Osteocyte (in vitro differentiated cells): ENCODE results near the gene TENM4. TPM values are rescaled to one million over a fixed set of nuclear protein-coding genes. Genes with fewer than 3 reads are reported as not detected.

Experiments used
- DNase-seq: peaks from one replicate; pipeline ENCODE4 v3.0.0; 2021; ENCODE audit warnings: mixed read lengths; ENCODE audit not compliant: unreplicated experiment; ENCODE audit errors: extremely low spot score
- H3K27ac Mint-ChIP-seq: one replicate; pipeline ENCODE4 v1.8.0; 2021; ENCODE audit warnings: mild to moderate bottlenecking, mixed read lengths; ENCODE audit not compliant: unreplicated experiment
- H3K27me3 Mint-ChIP-seq: one replicate; pipeline ENCODE4 v1.8.0; 2021; ENCODE audit warnings: mixed read lengths; ENCODE audit not compliant: unreplicated experiment
- H3K36me3 Mint-ChIP-seq: one replicate; pipeline ENCODE4 v1.8.0; 2021; ENCODE audit warnings: mixed read lengths; ENCODE audit not compliant: unreplicated experiment
- H3K4me1 Mint-ChIP-seq: one replicate; pipeline ENCODE4 v1.8.0; 2021; ENCODE audit warnings: mixed read lengths; ENCODE audit not compliant: unreplicated experiment
- H3K4me3 Mint-ChIP-seq: one replicate; pipeline ENCODE4 v1.8.0; 2021; ENCODE audit warnings: mild to moderate bottlenecking, moderate library complexity, mixed read lengths; ENCODE audit not compliant: unreplicated experiment
- H3K9me3 Mint-ChIP-seq: one replicate; pipeline ENCODE4 v1.8.0; 2021; ENCODE audit warnings: mixed read lengths; ENCODE audit not compliant: unreplicated experiment
- total RNA-seq: library from RNA; stranded (reverse); gene quantifications from 2 replicates; pipeline ENCODE4 v1.2.1, GENCODE V29; 2021
- TF ChIP-seq, protein P1 (sequence below): fragments of 200-600 bp; sonication (generic); IDR thresholded peaks from 2 replicates; pipeline ENCODE4 v1.5.0; 2021; ENCODE audit warnings: antibody characterized with exemption, mild to moderate bottlenecking, moderate library complexity

The TENM4 gene
- total RNA-seq, 1 donor from 2014 or later: 74.1 TPM

DNA sequence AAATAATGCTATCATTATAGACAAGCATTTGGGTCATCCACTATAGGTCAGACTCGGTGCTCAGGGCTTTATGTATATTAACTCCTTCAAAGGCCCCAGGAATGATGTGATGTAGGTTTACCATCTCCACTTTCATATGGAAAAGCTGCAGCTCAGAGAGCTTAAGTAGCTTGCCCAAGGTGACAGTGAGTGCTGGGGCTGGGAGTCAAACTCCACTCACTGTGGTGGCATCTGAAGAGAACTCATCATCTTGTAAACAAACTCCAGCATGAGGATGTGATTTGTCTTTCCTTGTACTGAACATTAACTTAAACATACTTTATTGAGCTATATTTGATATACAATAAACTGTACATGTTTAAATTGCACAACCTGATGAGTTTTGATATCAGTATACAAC is 25.4 kb downstream of the TENM4 start:
- Mint-ChIP-seq H3K4me1 (peaks cover 24% of the 10 kb centered on the region), H3K4me3 (no peak overlapping the region), H3K9me3 (peaks cover 6% of the 10 kb centered on the region), H3K27ac (no peak overlapping the region), H3K36me3 (no peaks in the 10 kb centered on the region), H3K27me3 (no peaks in the 10 kb centered on the region)
- TF ChIP-seq, protein P1, sequence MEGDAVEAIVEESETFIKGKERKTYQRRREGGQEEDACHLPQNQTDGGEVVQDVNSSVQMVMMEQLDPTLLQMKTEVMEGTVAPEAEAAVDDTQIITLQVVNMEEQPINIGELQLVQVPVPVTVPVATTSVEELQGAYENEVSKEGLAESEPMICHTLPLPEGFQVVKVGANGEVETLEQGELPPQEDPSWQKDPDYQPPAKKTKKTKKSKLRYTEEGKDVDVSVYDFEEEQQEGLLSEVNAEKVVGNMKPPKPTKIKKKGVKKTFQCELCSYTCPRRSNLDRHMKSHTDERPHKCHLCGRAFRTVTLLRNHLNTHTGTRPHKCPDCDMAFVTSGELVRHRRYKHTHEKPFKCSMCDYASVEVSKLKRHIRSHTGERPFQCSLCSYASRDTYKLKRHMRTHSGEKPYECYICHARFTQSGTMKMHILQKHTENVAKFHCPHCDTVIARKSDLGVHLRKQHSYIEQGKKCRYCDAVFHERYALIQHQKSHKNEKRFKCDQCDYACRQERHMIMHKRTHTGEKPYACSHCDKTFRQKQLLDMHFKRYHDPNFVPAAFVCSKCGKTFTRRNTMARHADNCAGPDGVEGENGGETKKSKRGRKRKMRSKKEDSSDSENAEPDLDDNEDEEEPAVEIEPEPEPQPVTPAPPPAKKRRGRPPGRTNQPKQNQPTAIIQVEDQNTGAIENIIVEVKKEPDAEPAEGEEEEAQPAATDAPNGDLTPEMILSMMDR: no peak
- no peak for DNase-seq

DNA sequence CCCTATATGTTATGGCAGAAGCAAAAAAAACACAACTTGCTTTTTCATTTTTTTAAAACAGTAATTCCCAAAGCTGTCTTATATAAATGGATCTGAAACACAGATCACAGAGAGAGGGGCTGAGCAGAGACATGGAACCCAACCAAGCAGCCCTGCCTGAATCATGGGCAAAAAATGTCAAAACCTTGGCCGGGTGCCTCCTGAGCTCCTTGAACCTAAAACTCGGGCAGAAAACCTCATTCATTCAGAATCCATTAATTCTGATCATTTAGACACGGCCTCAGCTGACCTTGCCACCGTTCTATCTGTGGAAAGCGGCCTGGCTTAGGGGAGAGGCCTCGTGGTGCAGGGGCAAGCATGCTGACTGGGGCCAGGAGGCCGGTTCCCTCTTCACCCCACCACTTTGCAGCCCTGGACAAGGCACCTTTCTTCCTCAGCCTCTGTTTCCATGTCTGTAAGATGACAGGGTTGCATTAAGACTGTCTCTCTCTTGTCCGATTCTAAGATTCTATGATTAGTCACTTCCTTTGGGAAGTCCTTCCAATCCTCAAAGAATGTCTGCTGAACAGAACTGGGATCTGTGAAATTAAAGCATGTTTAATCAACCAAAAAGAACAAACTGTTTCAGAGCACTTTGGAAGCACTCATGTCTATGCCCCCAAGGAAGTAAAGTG is 26.0 kb downstream of the TENM4 start:
- TF ChIP-seq, protein P1: no peak
- peaks cover 24% of the 10 kb centered on the region for H3K4me1 Mint-ChIP-seq
- DNase-seq: no peak
- peak overlapping the region; percentile 39 for H3K27ac Mint-ChIP-seq
- H3K4me3 Mint-ChIP-seq: no peak overlapping the region
- no peaks in the 10 kb centered on the region for H3K36me3 Mint-ChIP-seq
- H3K27me3 Mint-ChIP-seq: no peaks in the 10 kb centered on the region
- H3K9me3 Mint-ChIP-seq: peaks cover 6% of the 10 kb centered on the region

DNA sequence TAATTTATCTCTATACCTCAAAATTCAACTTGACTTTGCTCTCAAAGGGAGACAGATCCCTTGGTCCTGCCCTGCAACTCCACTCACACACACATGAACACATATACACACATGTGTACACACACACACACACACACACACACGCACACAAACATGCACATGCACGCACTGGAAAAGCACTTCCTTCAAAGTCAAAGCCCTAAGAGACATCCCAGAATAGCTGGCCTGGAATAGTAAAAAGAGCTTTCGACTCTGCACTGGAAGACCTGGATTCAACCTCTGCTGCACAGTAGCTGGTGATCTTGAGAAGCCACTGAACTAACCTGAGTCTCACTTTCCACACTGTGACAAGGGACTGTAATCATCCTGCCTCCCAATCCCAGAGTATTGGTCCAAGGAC is 26.8 kb downstream of the TENM4 start:
- Mint-ChIP-seq H3K27me3 (no peaks in the 10 kb centered on the region), H3K36me3 (no peaks in the 10 kb centered on the region), H3K27ac (no peak overlapping the region), H3K4me1 (peaks cover 24% of the 10 kb centered on the region), H3K9me3 (peaks cover 6% of the 10 kb centered on the region), H3K4me3 (no peak overlapping the region)
- DNase-seq: no peak
- TF ChIP-seq, protein P1: no peak

DNA sequence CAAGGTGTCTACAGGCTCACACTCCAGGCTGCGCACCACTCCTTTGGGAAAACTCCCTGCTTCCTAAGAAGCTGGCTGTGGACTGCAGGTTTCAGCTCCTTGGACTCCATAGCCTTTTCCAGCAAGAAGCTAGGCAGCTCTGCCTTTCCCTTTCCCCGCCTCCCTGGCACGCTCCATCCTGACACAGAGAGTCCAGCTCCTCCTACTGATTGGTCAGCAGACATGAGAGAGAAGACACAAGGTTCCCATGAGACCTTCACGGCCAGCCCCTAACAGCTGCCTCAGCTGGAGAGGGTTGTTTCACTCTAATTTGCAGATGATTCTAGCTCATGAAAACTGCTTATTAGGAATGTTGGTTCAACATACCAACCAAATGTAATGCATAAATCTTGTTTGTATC is 27.6 kb downstream of the TENM4 start:
- Mint-ChIP-seq H3K27ac (no peak overlapping the region), H3K4me1 (peaks cover 24% of the 10 kb centered on the region)
- peak; percentile 87 for DNase-seq

DNA sequence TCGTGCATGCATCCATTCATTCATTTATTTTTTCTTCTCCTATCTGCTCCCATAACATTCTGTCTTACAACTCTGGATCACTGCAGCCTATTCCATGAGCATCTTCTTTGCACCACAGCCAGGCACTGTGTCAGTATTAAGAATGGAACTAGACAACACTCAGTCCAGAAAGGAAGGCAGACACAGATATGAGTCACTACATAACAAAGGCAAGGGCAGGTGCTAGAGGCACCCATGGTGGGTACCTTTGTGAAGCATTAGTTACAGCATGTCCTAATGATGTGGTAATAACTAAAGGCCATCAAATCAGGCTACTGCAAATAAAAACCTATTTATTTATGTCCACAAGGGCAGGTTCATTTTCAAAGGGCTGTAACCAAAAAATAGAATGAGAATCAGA is 28.1 kb downstream of the TENM4 start:
- DNase-seq: no peak
- H3K27ac Mint-ChIP-seq: no peak overlapping the region
- no peaks in the 10 kb centered on the region for H3K36me3 Mint-ChIP-seq
- H3K4me3 Mint-ChIP-seq: no peak overlapping the region
- TF ChIP-seq, protein P1: no peak
- peaks cover 24% of the 10 kb centered on the region for H3K4me1 Mint-ChIP-seq
- no peaks in the 10 kb centered on the region for H3K27me3 Mint-ChIP-seq
- H3K9me3 Mint-ChIP-seq: peaks cover 6% of the 10 kb centered on the region

More for the DNA sequence above, 27.6 kb downstream of the TENM4 start:
- peaks cover 6% of the 10 kb centered on the region for H3K9me3 Mint-ChIP-seq
- H3K27me3 Mint-ChIP-seq: no peaks in the 10 kb centered on the region
- TF ChIP-seq, protein P1: no peak
- no peak overlapping the region for H3K4me3 Mint-ChIP-seq
- H3K36me3 Mint-ChIP-seq: no peaks in the 10 kb centered on the region
